GM18870 (cell line): ENCODE data around the gene DUSP8.
"Not testable (repeated sequence)": the region's sequence is repeated elsewhere in the genome, so short reads cannot be mapped to it uniquely, and the experiment has no call there.

Experiments used
- ATAC-seq: cut with Tn5 transposase; IDR thresholded peaks from one replicate; pipeline ENCODE4 v1.9.1; 2021; ENCODE audit warnings: moderate library complexity; ENCODE audit not compliant: unreplicated experiment

DUSP8 gene

DNA sequence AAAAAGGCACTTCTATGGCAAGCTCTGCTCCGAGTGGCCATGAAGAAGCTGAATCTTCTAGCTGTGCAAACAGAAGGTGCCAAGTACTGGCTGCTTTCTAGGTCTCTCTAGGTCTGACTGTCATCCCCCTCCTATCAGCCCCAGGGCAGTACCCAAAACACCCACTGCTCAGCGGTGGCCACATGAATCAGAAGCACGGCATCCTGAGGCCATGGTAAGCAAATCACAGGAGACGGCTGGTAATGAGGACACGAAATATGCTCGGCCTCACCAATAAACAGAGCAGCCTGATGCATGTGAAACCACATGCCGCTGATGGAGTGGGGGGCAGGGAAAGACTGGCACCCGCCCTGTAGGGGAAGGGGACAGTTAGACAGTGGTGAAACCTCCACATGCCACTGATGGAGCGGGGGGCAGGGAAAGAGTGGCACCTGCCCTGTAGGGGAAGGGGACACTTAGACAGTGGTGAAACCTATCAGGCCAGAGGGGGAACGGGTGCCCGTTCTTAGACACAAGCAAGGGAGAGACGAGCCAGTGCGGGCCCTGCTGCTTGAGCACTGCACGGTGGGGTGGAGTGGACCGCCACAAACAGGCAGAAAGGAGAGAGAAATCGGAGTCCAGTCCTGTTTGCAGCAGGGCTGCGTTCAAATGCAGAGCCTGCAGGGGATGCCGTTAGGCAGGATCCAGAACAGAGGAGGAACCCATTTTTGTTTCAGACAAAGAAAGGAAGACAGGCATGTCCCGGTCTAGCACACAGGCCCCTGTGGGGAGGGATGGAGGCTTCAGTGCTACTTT lies 55.6 kb downstream of the DUSP8 start:
- no peak for ATAC-seq

GRCh38 chr11:1515082-1516060 lies 56.7 kb downstream of the DUSP8 start:
- ATAC-seq = no peak

GRCh38 chr11:1514336-1515061 lies 57.6 kb downstream of the DUSP8 start:
- ATAC-seq = no peak

- ATAC-seq = no peak
Measured at GRCh38 chr11:1513326-1514296, 58.5 kb downstream of the DUSP8 start.

DNA sequence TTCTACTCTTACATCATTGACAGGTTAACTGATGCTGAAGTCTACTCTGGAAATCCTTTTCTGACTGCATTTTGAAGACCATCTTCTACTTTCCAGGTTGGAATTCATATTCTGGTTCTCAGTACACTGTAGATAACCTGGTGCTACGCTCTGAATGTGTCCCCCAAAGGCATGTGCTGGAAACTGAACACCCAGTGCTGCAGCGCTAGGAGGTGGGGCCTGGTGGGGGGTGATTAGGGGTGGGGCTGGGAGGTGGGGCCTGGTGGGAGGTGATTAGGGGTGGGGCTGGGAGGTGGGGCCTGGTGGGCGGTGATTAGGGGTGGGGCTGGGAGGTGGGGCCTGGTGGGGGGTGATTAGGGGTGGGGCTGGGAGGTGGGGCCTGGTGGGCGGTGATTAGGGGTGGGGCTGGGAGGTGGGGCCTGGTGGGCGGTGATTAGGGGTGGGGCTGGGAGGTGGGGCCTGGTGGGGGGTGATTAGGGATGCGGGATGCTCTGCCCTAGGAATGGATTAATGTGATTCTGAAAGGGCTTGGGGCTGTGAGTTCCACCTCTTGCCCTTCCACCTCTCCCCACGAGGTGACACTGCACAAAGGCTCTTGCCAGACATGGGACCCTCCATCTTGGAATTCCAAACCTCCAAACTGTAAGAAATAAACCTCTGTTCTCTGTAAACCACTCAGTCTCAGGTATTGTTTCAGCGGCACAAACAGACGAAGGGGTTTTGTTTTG lies 59.4 kb downstream of the DUSP8 start:
- ATAC-seq = not testable (repeated sequence)

GRCh38 chr11:1511937-1512496 lies 60.1 kb downstream of the DUSP8 start:
- ATAC-seq = no peak

DNA sequence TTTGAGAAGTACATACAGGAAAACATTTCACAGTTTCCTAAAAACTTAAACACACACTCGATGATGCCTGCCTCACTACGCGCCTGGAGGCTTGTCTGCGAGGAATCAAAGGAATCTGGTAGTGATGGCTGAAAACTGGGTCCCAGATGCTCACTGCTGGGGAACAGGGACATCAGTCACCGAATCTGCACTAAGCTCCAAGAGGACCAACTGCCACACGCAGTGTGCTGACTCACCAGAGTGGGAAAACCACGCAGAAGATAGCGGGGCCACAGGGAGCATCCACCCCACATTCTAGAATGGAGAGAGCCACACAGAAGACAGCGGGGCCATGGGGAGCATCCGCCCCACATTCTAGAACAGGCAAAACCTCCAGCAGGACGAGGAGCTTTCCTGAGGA lies 61.1 kb downstream of the DUSP8 start:
- no peak for ATAC-seq

GRCh38 chr11:1510351-1510750 lies 61.7 kb downstream of the DUSP8 start:
- ATAC-seq = not testable (repeated sequence)

- no peak for ATAC-seq
Measured at GRCh38 chr11:1509626-1510255, 62.3 kb downstream of the DUSP8 start.

DNA sequence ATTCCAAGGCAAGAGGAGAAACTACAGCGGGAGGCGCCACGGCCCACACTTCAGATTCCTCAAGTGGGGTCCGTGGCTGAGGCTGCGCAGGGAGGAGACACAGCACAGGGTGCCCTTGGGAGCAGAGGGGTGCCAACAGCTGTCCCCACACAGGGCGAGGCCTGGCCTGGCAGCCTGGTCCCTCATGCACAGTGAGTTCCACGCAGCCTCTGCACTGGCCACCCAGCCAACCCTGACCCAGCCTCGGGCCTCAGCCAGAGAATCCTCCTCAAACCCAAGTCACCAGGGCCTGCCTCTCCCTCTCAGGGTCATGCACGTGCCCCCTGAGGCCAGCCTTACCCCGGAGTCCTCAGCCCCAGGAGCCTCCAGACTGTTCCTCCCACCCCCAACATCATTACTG lies 63.1 kb downstream of the DUSP8 start:
- no peak for ATAC-seq

DNA sequence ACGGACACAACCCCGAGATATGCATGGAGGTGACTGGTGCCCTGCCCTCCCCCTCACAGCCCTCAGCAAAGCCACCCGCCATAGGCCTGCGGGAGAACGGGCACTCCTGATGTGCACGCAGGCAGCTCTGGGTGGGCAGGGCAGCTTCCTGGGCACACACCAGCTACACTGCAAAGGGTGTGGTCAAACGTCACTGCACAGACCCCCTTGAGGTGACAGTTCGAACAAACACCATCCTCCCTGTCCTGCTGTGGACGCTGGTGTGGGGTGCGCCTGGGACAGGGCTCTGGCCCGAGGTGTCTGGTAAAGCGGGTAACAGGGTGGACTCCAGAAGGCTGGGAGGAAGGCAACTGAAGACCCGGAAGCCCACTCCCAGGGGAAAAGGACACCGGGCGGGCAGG lies 63.6 kb downstream of the DUSP8 start:
- ATAC-seq = no peak

GRCh38 chr11:1507381-1508140 lies 64.5 kb downstream of the DUSP8 start:
- no peak for ATAC-seq

GRCh38 chr11:1506981-1507380 lies 65.1 kb downstream of the DUSP8 start:
- no peak for ATAC-seq

DNA sequence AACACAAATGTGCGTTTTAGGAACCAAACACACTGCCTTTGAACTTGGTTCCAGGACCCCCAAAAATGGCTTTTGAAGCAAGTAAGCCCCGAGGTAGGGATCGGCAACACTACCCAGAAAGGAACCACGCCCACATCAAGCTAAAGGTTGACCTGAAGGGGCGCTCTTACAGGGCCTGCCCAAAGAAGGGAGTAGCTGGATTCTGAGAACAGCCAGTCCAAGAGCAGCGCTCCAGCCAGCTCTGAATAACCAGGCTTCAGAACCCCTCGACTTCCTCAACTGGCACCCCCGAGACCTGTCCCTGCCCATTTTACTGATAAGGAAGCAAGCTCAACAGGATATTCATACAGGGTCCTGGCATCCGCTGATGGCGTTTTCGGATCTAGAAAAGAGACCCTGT lies 66.6 kb downstream of the DUSP8 start:
- ATAC-seq = no peak

GRCh38 chr11:1504581-1505290 lies 67.3 kb downstream of the DUSP8 start:
- no peak for ATAC-seq

GRCh38 chr11:1504138-1504537 lies 67.9 kb downstream of the DUSP8 start:
- ATAC-seq = no peak
